GM18517 (cell line): ENCODE data around the gene CBY1.
"Not testable (repeated sequence)": the region's sequence is repeated elsewhere in the genome, so short reads cannot be mapped to it uniquely, and the experiment has no call there.

ENCODE experiments used
- ATAC-seq: cut with Tn5 transposase; IDR thresholded peaks from one replicate; pipeline ENCODE4 v1.9.1; 2021; ENCODE audit warnings: mild to moderate bottlenecking, moderate library complexity; ENCODE audit not compliant: unreplicated experiment

The CBY1 gene

DNA sequence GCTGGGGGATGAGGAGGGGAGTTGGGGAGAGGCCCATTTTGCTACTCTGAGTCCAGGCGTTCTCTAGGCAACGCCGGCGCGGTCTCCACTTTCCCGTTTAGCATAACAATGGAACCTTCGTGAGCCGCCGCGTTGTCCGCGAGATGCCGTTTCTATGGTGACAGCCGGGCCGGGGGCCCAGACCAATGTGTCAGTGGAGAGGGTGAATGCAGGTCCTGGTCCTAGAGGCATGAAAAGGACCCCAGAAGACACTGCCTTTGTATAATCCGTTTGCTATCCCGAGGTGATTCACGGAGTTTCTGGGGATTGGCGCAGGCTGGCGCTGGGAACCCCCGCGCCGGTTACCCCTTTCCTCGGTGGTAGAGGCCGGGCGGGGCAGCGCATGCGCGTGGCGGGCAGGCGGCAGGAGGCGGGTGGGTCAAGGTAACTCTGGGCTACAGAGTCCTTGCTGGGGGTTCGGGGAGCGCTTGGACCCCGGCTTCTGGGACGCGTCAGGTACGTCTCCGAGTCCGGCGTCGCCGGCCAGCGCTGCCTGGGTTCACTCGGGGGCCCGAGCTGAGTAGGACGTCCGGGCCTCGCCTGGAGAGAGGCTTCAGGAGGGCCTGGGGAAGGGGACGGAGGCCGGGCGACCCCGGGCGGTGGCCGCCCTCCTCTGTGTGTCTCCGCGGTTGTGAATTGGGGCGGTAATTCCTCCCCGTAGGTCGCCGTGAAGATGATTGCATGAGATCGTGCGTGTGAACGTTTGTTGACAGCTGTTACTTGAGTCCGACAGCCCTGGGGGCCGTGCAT lies at the start of gene CBY1, which contains the start of gene FAM227A:
Gene CBY1 (plus strand): TSS at position 383 of the 789 bp plus-strand sequence. CDS start 11,417 bp downstream, outside the sequence.
Gene FAM227A (minus strand): TSS at position 137 of the 789 bp plus-strand sequence. CDS start 6,224 bp downstream, outside the sequence.
- peak; percentile 70 for ATAC-seq

DNA sequence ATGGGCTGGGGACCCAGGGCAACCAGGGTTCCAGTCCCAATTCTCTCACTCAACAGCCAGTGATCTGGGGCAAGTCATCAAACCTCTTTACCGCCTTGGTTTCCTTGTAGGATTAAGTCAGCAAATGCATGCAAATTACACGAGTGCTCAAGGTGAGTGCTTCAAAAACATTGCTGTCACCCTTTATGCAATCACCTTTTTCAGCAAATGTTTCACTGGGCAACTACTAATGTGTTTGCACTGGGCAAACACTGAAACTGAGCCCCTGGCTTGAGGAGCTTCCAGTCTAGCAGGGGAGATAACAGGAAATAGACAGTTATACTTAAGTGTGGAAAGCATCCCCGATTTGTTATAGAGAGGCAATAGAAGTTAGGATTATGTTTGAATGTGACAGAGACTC lies 48.8 kb upstream of the CBY1 start:
- no peak for ATAC-seq

DNA sequence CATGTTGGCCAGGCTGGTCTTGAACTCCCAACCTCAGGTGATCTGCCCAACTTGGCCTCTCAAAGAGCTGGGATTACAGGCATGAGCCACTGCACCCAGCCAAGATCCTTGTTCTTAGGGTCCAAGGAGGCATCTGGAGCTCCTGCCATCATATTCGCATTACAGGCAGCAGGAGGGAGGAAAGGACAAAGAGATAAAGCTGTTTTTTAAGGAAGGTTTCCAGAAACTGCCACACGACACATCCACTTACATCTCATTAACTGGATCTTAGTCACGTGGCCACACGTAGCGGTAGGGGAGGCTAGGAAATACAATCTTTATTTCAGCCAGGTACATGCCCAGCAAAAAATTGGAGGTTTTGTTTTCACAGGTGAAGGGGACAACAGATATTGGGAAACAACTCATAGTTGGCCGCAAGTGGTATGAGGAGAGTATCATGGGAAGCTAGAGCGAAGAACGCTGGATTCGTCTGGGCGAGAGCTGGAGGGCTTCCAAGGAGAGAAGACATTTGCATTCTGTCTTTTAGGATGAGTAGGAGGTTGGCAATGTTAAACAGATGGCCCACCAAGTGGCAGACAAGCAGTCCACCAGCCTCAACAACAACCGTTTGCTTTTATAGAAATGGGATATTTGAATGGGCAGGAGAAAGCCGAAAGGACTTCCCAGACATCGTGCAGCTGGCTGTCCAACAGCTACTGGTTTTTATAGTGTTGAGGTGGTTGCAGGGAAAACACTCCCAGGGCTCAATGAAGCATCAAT lies 47.3 kb upstream of the CBY1 start:
- no peak for ATAC-seq

DNA sequence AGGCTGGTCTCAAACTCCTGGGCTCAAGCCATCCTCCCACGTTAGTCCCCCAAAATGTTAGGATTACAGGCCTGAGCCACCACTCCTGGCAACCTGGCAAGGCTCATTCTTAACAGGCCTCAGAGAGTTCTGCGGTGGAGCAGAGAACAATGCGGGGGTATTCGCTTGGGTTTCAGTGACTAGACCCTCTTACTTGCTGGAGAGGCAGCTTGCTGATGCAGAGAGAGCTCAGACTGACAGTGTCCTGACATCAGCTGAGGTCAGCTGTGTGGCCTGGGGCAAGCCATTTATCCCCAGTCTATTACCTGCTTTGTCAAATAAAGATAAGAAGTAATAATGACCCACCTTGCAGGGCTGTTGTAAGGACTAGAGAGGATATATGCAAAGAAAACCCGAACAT lies 46.2 kb upstream of the CBY1 start:
- no peak for ATAC-seq

DNA sequence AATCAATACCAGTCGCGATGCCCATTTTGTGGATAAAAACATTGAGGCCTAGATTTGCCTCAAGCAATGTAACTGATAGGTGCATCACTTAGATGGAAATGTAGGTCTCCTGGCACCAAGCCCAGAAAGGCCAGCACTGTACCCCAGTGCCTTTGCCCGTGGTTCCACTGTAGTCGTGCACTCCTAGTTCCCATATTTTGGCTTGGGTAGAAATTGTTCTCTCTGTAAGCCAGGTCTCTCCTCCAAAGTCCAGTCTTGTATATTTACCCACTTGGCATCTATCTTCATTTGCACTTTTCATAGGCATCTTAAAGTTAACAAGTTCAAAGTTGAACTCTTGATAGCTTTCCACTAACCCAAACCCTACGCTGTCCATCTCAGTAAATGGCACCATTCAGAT lies 44.9 kb upstream of the CBY1 start:
- no peak for ATAC-seq

DNA sequence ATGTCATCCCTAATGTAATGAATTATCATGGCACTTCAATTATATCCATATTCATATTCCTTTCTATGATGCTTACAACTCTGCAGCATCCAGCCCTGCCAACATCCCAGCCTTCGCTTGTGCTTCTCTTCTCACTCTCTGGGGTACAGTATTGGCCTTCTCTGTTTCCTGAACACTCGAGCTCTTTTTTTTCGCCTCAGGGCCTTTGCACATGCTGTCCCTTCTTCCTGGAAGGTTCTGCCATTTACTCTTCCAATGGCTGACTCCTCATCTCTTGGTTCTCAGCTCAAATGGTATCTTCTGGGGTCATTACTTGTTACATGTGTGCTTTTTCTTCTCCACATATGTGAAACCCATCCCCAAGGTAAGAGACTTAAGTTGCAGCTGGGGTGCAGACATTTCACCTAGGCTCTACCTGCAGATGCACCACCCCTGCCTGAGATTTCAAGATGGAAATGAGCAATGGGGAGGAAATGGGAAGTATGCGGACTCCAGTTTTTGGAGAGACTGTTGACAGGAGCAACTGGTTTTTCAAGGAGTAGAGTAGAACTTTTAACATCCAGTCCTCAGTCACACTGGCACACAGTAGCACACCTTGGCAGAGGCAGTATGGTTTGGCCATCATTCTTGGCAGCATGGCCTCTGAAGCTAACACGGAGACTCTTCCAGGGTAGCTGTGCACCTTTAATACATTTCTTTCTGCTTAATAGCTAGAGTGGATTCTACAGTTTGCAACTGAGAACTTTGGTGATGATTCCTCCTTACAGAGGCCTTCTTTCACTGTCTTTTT lies 44.0 kb upstream of the CBY1 start:
- ATAC-seq, result no peak

DNA sequence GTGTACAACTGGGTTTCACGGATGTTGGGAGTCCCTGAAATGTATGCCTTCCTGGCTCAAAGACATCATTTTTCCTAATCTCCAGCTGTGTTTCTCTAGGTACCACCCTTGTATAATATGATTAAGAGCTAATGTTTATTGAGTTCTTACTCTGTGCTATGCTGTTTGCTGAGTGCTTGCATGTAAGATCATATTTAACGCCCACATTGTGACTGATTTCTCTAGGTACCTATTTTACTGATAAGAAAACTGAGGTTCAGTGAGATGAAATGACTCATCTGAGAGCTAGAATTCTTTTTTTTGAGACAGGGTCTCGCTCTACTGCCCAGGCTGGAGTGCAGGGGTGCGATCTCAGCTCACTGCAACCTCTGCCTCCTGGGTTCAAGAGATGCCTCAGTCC lies 42.9 kb upstream of the CBY1 start:
- no peak for ATAC-seq

DNA sequence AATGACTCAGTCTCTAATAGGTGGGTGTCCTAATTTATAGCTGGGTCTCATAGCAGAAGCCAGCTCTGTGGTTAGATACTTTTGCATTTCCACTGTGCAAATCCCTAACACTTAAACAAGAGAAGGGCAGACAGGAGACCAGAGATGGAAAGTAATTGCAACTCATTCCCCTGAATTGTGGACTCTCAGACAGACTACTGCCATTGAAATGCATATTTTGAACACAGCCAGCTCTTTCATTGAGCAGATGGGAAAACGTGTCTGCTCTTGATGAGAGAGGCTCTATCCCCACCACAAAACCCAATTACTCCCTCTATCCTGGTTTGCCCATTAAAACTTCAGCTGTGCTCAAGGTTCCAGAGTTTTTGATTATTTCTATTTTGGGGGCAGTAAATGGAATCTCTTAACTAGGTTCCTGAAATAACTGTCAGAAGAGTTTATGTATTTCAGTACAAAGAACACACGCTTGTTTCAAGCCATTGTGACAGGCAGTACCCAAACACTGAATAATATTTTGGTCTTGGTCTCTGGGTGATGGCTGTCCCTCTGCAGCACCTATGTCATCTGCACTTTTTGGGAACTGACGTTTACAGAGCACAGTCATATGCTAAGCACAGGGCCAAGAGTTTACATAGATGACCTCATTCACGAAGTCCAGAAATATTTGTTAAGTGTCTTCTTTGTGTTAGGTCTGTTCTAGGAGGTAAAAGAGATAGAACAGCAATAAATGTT lies 41.9 kb upstream of the CBY1 start:
- ATAC-seq, result no peak

DNA sequence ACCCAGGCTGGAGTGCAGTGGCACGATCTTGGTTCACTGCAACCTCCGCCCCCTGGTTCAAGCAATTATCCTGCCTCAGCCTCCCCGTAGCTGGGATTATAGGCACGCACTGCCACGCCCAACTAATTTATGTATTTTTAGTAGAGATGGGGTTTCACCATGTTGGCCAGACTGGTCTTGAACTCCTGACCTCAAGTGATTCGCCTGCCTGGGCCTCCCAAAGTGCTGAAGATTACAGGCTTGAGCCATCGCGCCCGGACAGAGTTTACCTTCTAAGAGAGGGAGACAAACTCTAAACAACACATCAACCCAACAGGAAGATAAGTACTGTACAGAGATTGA lies 41.4 kb upstream of the CBY1 start:
- ATAC-seq, result not testable (repeated sequence)

DNA sequence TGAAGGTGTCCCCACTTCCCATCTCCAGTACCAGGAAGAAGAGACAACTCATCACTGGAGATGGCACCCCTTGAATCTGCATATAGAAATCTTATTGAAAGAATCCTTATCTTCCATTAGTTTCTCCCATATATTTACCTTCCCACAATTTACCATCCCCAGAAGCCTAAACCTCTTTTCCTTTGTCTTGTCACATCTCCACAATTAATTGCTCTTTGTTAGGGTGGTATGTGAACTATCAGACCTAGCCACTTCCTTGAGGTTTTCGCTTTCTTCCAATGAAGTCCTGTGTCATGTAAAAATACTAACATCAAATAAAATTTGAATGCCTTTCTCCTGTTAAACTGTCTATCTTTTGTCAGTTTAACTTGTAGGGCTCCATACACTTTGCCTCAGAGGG lies 38.2 kb upstream of the CBY1 start:
- ATAC-seq, result no peak

DNA sequence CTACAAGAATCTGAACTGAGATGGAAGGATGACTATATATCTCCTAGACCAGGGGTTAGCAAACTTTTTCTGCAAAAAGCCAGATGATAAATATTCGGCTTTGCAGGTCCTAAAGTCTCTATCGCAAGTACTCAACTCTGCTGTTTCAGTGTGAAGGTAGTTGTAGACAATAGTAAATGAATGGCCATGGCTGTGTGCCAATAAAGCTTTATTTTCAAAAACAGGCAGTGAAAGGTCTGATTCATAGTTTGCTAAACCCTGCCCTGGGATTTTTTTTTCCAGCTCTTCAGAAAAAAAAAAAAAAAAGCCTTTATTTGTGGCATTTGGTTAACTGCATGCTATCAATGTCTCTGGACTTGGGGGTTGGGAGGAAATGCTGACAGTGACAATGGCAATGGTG lies 37.8 kb upstream of the CBY1 start:
- no peak for ATAC-seq

DNA sequence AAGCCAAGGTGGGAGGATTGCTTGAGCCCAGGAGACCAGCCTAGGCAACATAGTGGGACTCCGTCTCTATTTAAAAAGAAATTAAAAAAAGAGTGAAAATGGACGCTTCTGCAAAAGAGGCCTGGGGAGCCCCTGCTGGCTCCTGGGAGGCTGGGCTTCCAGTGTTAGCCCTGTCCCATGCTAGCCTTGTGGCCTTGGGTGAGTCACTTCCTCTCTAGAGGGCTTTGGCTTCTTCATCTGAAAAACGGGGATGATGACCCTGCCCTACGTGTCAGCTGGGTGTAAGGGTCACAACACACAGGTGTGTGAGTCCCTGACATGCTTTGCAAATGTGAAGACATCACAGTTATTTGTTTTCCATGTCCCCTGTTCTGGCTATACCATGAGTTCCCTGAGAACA lies 33.1 kb upstream of the CBY1 start:
- no peak for ATAC-seq

DNA sequence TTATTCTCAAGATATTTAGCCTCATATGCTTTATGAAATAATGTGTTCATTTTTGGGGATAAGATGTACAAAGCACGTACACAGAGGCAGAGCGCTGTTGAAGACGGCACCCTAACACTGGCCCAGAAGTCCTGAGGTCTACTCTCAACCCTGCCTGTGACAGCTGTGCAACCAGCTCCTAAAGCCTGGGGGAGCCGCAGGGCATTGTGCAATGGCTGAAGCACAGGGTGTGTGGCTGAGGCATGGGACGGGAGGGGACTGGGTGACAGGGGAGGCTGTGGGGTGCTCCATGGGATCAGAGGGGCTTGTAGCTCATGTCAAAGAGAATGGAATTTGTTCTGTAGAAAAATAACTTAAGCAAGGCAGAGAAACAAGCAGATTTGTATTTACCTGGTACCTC lies 28.0 kb upstream of the CBY1 start:
- no peak for ATAC-seq

DNA sequence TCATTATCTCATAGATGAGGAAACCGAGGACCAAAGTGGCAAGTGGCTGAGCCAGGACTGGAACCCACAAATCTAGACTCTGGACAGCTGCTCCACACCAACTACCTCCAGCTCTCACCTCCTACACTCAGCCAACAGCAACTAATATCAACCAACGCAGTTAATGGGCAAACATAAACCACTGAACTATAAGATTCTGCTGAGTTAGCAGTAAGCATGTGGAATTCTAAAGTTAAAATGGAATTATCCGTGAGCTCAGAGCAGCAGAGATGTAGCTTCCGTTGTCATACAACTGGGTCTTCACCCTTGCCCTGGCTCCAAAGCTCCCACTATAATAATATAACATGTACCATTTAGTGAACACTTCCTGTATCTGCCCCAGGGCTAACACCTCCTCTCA lies 27.3 kb upstream of the CBY1 start:
- no peak for ATAC-seq

DNA sequence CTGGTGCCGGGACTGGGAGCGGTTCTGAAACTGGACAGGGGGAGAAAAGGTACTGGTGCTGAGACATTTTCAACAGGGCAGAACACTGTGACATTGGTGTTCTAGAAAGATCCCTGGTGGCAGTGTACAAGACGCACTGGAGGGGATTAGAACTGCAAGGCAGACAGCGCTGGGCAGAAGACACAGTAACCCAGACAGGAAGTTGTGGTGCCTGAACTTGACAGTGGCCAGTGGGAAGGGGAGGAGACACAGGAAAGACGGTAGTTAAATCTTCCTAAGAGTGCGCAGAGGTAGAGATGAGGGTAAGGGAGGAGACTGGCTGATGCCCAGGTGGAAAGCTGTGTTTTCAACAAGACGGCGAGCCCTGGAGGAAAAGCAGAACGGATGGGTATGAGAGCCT lies 24.7 kb upstream of the CBY1 start:
- no peak for ATAC-seq

DNA sequence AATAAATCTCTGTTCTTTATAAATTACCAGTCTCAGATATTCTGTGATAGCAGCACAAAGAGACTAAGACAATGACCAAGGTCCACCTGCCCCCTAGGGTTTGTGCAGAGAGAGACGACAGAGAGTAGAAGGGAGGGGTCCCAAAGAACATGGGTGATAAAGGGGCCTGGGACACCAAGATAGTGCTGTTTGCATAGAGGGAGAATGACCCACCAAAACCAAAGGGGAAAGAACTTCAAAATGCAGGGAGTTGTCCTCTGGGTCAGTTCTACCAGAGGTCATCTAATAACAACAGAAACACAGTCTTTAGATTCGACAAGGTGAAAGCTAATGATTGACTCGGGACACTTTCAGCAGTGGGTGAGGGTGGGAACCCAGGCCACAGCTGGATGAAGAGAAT lies 23.9 kb upstream of the CBY1 start:
- no peak for ATAC-seq

DNA sequence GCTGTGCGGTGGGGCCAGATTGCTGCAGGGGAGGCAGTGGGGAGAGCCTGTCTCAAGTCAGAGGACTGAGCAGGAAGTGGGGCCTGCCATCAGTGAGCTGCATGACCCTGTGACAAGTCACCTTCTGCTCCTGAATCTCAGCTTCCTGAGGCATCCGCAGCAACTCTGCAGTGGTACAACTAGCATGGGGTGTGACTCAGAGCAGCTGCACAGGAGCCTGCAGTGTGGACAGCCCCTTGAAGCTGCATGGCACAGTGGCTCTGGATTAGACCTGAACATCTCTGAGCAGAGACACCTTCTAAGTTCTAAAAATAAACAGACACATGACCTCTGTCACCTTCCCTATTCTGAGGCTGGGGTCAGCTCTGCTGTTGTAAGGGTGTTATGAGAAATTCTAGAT lies 18.2 kb upstream of the CBY1 start:
- ATAC-seq, result no peak

DNA sequence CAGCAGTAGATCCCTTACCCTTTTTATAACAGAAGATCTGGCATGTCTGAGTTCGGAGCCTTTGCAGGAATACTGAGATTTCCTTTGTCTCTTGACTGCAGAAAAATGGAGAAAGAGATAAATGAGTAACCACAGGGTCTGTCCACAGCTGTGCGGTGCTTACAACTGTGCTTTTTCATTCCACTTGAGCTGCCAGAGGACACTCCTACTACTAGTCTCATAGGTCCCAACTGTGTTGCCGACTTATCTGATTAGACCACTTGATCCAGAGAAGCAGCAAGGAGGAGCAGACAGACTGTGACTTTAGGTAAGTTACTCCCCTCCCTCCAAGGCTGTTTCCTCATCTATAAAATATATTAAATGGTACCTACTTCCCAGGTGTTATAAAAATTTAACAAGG lies 17.7 kb upstream of the CBY1 start:
- ATAC-seq, result no peak

DNA sequence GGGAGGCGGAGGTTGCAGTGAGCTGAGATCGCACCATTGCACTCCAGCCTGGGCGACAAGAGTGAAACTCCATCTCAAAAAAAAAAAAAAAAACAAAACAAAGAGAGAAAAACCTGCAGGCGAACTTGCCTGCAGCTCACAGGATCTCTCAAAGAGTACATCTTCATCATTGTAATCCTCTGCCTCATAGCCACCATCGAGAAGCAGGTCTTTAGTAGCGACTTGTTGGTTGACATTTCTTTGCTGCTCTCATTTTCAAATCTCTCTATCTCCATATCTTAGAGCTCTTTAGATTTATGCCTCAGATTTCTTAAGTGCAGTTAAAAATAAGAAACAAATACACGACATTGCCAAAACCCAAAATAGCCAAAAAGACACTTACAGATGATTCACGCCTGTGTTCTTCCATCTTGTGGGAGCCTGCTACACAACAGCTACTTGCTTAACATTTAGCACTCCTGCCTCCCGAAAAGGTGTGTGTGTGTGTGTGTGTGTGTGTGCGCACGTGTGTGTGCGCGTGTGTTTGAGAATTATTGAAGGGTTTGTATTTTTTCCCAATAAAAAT lies 14.9 kb upstream of the CBY1 start:
- ATAC-seq, result no peak

DNA sequence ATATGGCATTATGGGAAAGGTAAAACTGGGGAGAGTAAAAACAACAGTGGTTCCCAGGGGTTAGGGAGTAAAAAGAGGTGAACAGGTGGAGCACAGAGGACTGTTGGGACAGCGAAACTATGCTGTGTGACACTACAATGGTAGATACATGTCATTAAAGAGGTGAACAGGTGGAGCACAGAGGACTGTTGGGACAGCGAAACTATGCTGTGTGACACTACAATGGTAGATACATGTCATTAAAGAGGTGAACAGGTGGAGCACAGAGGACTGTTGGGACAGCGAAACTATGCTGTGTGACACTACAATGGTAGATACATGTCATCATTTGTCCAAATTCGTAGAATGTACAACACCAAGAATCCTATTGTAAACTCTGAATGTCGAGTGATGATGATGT lies 12.2 kb upstream of the CBY1 start:
- not testable (repeated sequence) for ATAC-seq

DNA sequence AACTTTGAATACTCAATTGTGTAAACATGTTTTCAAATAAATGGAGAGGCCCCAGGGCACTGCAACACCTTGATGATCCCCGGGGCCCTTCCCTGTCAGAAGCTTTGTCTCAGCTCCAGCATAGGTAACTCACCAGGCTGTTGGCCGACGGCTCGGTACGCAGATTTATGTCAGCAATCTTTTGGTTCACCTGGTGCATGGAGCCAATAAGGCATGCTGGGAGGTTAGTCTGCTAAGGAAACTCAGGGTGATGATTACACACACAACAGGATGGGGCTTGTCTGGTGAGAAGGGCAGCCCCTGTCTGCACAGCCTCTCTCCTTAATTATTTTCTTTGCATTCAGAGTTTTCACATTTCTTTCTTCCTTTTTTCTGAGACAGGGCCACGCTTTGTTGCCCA lies 11.0 kb upstream of the CBY1 start:
- ATAC-seq, result no peak
